Mesodermal cell (in vitro differentiated cells): Measurements from ENCODE around the gene RBM3.

ENCODE experiments used
- H3K27ac ChIP-seq: 2 replicates; pipeline ENCODE4 v1.7.0; 2013; ENCODE audit warnings: mild to moderate bottlenecking, low read depth, low read length, moderate library complexity; ENCODE audit not compliant: severe bottlenecking
- H3K36me3 ChIP-seq: 2 replicates; pipeline ENCODE4 v1.7.1; 2013; ENCODE audit warnings: mild to moderate bottlenecking, low read length, moderate library complexity; ENCODE audit not compliant: control insufficient read depth, insufficient read depth
- H3K4me1 ChIP-seq: one replicate; pipeline ENCODE4 v1.7.1; 2013; ENCODE audit warnings: mild to moderate bottlenecking, low read length; ENCODE audit not compliant: insufficient read depth, control insufficient read depth, poor library complexity, severe bottlenecking
- H3K4me3 ChIP-seq: 2 replicates; pipeline ENCODE4 v1.7.0; 2013; ENCODE audit warnings: low read length, control low read depth, mild to moderate bottlenecking; ENCODE audit not compliant: insufficient read depth, poor library complexity, severe bottlenecking; ENCODE audit errors: extremely low read depth
- H3K9me3 ChIP-seq: 2 replicates; pipeline ENCODE4 v1.7.1; 2013; ENCODE audit warnings: mild to moderate bottlenecking, low read length, moderate library complexity; ENCODE audit not compliant: control insufficient read depth
- WGBS, 2 experiments: methylation state at CpG; one replicate each; pipeline ENCODE4 v1.1.5; 2013; ENCODE audit warnings: missing lambda C conversion rate in 2 of 2; ENCODE audit not compliant: insufficient coverage in 2 of 2; 5-methylcytosine and 5-hydroxymethylcytosine counted together

Gene RBM3

GRCh38 chrX:48626401-48627298 lies 52.4 kb downstream of the RBM3 start:
- Histone ChIP-seq H3K9me3 (no peaks in the 10 kb centered on the region), H3K4me3 (no peak overlapping the region), H3K4me1 (peaks cover 1% of the 10 kb centered on the region), H3K27ac (no peak overlapping the region), H3K36me3 (no peaks in the 10 kb centered on the region)
- 92% methylated on average over 2 of the region's 5 CpGs; no CpG with 5 or more reads in 1 of the 2 experiments for WGBS, 2 experiments
